Measurements from ENCODE around the gene BRD8.

GRCh38 chr5:138157626-138158025 is 20.8 kb downstream of the BRD8 start:
- TF ChIP-seq POLR2AphosphoS5 (IDR thresholded peaks at IDR 0.05; ENCODE audit: low read depth, low read length): no peak
- no peak for TF ChIP-seq REST (IDR thresholded peaks at IDR 0.05; ENCODE audit: insufficient read depth in 1 of 2, low read depth in 2 of 2, low read length in 2 of 2)
